ENCODE measurements around the gene PLAC8. TPM values are rescaled to one million over a fixed set of nuclear protein-coding genes. Genes with fewer than 3 reads are reported as not detected.

The PLAC8 gene
- total RNA-seq, 1 donor from 2014 or later = 0.21 TPM

GRCh38 chr4:83129264-83129663, 14.7 kb upstream of the PLAC8 start:
- no peak for TF ChIP-seq CTCF (IDR thresholded peaks at IDR 0.05; ENCODE audit: insufficient read depth, low read length, poor library complexity, severe bottlenecking)
- H3K36me3 ChIP-seq (ENCODE audit: control insufficient read depth, insufficient read depth, low read length) = no peaks in the 10 kb centered on the region
- no peak for DNase-seq (ENCODE audit: low read depth)
- no peaks in the 10 kb centered on the region for H3K27me3 ChIP-seq (ENCODE audit: control insufficient read depth, insufficient read depth, low read length)
- no peak overlapping the region for H3K4me3 ChIP-seq (ENCODE audit: low read depth, low read length)

DNA sequence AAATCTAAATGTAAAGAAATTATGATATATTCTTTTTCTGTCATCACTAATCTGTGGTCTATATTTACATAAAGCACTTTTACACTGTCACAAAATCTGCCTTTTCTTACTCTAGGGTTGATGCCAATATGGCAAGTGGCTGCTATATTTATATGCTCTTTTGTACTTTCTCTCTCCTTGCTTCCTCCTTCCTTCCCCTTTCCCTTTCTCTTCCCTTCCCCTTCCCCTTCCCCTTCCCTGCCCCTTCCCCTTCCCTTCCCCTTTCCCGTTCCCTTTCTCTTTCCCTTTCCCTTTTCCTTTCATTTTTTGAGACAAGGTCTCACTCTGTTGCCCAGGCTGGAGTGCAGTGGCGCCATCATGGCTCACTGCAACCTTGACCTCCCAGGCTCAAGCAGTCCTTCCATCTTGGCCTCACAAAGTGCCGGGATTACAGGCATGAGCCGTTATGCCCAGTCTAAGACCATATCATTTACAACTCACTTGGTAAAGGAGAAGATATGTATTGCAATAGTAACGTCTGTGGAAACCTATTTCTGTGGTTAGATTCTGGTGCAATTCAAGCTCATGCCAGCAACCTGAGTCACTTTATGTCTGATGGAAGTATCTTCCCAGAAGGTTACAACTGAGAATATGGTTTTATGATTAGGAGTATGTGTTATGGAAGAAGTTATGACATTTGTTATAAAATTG, 13.9 kb upstream of the PLAC8 start:
- no peak for DNase-seq (ENCODE audit: low read depth)
- no peaks in the 10 kb centered on the region for H3K27me3 ChIP-seq (ENCODE audit: control insufficient read depth, insufficient read depth, low read length)
- no peaks in the 10 kb centered on the region for H3K36me3 ChIP-seq (ENCODE audit: control insufficient read depth, insufficient read depth, low read length)
- no peak for TF ChIP-seq CTCF (IDR thresholded peaks at IDR 0.05; ENCODE audit: insufficient read depth, low read length, poor library complexity, severe bottlenecking)
- no peak overlapping the region for H3K4me3 ChIP-seq (ENCODE audit: low read depth, low read length)

DNA sequence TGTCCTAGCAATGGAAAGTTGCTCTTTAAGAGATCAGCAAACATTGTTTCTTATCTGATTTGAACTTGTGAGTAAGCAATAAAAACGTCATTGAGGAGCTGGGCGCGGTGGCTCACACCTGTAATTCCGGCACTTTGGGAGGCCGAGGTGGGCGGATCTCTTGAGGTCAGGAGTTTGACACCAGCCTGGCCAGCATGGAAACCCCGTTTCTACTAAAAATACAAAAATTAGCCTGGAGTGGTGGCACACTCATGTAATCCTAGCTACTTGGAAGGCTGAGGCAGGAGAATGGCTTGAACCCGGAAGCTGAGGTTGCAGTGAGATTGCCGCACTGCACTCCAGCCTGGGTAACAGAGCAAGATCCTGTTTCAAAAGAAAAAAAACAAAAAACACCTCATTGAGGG, 11.2 kb upstream of the PLAC8 start:
- Histone ChIP-seq H3K36me3 (ENCODE audit: control insufficient read depth, insufficient read depth, low read length) (no peaks in the 10 kb centered on the region), H3K27me3 (ENCODE audit: control insufficient read depth, insufficient read depth, low read length) (no peaks in the 10 kb centered on the region), H3K4me3 (ENCODE audit: low read depth, low read length) (no peak overlapping the region)
- TF ChIP-seq CTCF (IDR thresholded peaks at IDR 0.05; ENCODE audit: insufficient read depth, low read length, poor library complexity, severe bottlenecking) = no peak
- no peak for DNase-seq (ENCODE audit: low read depth)

- no peak for DNase-seq (ENCODE audit: low read depth)
- H3K27me3 ChIP-seq (ENCODE audit: control insufficient read depth, insufficient read depth, low read length) = no peaks in the 10 kb centered on the region
- no peak overlapping the region for H3K4me3 ChIP-seq (ENCODE audit: low read depth, low read length)
- H3K36me3 ChIP-seq (ENCODE audit: control insufficient read depth, insufficient read depth, low read length) = no peaks in the 10 kb centered on the region
- no peak for TF ChIP-seq CTCF (IDR thresholded peaks at IDR 0.05; ENCODE audit: insufficient read depth, low read length, poor library complexity, severe bottlenecking)
Measured at GRCh38 chr4:83124111-83124780, 9.7 kb upstream of the PLAC8 start.

- H3K36me3 ChIP-seq (ENCODE audit: control insufficient read depth, insufficient read depth, low read length) = no peaks in the 10 kb centered on the region
- no peak overlapping the region for H3K4me3 ChIP-seq (ENCODE audit: low read depth, low read length)
- no peak for TF ChIP-seq CTCF (IDR thresholded peaks at IDR 0.05; ENCODE audit: insufficient read depth, low read length, poor library complexity, severe bottlenecking)
- no peaks in the 10 kb centered on the region for H3K27me3 ChIP-seq (ENCODE audit: control insufficient read depth, insufficient read depth, low read length)
- DNase-seq (ENCODE audit: low read depth) = no peak
Measured at GRCh38 chr4:83121246-83121645, 6.7 kb upstream of the PLAC8 start.
